Uterus (tissue), 2 donors: Measurements from ENCODE around the gene CD69.

Experiments
- POLR2A ChIP-seq, 2 donors: fragments of 450-650 bp; IDR thresholded peaks; one replicate each; pipeline ENCODE4 v1.6.1; 2016; ENCODE audit warnings: antibody characterized with exemption in 2 of 2, mild to moderate bottlenecking in 1 of 2, moderate library complexity in 1 of 2
- TF ChIP-seq, protein P1 (sequence below), 4 experiments: fragments of 200-600 bp in 2 of 4; fragments of 450-650 bp in 2 of 4; sonication (generic) in 2 of 4; IDR thresholded peaks; one replicate each; pipeline ENCODE4 v1.5.1; 2016 to 2019; ENCODE audit warnings: antibody characterized with exemption in 4 of 4, mild to moderate bottlenecking in 2 of 4, moderate library complexity in 1 of 4

DNA sequence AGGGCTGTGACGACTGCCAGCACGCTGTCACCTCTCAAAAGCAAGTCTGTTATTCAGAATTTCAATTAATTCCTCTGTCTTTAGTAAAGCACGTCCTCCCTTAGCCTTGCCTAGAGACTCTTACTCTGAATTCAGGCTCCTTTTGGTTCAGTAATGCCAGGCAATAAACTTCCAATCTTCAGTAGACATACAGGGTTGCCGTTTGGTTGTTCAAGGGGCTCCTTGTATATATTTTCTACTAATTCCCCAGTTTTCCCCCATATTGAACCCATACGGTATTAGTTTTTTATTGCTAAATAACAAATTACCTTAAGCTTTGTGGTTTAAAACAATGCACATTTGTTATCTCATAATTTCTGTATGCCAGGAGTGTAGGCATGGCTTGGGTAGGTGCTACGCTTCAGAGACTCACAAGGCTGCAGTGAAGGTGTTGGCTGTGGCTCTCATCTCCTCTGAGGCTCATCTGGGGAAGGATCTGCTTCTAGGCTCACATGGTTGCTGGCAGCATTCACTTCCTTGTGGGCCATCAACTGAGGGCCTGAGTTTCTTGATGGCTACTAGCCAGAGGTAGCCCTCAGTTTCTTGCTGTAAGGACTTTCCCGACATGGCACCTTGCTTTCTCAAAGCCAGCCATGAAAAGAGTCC lies 20.5 kb downstream of the CD69 start:
- TF ChIP-seq, protein P1, sequence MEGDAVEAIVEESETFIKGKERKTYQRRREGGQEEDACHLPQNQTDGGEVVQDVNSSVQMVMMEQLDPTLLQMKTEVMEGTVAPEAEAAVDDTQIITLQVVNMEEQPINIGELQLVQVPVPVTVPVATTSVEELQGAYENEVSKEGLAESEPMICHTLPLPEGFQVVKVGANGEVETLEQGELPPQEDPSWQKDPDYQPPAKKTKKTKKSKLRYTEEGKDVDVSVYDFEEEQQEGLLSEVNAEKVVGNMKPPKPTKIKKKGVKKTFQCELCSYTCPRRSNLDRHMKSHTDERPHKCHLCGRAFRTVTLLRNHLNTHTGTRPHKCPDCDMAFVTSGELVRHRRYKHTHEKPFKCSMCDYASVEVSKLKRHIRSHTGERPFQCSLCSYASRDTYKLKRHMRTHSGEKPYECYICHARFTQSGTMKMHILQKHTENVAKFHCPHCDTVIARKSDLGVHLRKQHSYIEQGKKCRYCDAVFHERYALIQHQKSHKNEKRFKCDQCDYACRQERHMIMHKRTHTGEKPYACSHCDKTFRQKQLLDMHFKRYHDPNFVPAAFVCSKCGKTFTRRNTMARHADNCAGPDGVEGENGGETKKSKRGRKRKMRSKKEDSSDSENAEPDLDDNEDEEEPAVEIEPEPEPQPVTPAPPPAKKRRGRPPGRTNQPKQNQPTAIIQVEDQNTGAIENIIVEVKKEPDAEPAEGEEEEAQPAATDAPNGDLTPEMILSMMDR (IDR thresholded peaks at IDR 0.05), result no peak
- TF ChIP-seq POLR2A (IDR thresholded peaks at IDR 0.05), result no peak
